Stomach (tissue), 4 donors: ENCODE results near the gene KRTAP9-2.

ENCODE experiments used
- POLR2A ChIP-seq, 4 donors: fragments of 450-650 bp; IDR thresholded peaks; one replicate each; pipeline ENCODE4 v1.6.1; 2016; ENCODE audit warnings: antibody characterized with exemption in 4 of 4, control low read depth in 2 of 4, mild to moderate bottlenecking in 1 of 4, moderate library complexity in 1 of 4
- TF ChIP-seq, protein P1 (sequence below), 7 experiments: fragments of 450-650 bp in 4 of 7; fragments of 200-600 bp in 3 of 7; sonication (generic) in 3 of 7; IDR thresholded peaks; one replicate each; pipeline ENCODE4 v1.5.1; 2016 to 2019; ENCODE audit warnings: antibody characterized with exemption in 7 of 7, control low read depth in 2 of 7, mild to moderate bottlenecking in 1 of 7

DNA sequence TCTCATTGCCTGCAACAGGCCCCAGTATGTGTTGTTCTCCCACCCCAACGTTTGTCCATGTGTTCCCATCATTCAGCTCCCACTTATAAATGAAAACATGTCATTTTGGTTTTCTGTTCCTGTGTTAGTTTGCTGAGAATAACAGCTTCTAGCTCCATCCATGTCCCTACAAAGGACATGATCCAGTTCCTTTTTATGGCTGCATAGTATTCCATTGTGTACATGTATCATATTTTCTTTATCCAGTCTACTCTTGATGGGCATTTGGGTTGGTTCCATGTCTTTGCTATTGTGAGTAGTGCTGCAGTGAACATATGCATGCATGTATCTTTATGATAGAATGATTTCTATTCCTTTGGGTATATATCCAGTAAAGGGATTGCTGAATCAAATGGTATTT, 10.8 kb upstream of the KRTAP9-2 start:
- TF ChIP-seq, protein P1, sequence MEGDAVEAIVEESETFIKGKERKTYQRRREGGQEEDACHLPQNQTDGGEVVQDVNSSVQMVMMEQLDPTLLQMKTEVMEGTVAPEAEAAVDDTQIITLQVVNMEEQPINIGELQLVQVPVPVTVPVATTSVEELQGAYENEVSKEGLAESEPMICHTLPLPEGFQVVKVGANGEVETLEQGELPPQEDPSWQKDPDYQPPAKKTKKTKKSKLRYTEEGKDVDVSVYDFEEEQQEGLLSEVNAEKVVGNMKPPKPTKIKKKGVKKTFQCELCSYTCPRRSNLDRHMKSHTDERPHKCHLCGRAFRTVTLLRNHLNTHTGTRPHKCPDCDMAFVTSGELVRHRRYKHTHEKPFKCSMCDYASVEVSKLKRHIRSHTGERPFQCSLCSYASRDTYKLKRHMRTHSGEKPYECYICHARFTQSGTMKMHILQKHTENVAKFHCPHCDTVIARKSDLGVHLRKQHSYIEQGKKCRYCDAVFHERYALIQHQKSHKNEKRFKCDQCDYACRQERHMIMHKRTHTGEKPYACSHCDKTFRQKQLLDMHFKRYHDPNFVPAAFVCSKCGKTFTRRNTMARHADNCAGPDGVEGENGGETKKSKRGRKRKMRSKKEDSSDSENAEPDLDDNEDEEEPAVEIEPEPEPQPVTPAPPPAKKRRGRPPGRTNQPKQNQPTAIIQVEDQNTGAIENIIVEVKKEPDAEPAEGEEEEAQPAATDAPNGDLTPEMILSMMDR (IDR thresholded peaks at IDR 0.05): no peak
- no peak for TF ChIP-seq POLR2A (IDR thresholded peaks at IDR 0.05)
